ENCODE measurements around the gene MICAL3.

DNA sequence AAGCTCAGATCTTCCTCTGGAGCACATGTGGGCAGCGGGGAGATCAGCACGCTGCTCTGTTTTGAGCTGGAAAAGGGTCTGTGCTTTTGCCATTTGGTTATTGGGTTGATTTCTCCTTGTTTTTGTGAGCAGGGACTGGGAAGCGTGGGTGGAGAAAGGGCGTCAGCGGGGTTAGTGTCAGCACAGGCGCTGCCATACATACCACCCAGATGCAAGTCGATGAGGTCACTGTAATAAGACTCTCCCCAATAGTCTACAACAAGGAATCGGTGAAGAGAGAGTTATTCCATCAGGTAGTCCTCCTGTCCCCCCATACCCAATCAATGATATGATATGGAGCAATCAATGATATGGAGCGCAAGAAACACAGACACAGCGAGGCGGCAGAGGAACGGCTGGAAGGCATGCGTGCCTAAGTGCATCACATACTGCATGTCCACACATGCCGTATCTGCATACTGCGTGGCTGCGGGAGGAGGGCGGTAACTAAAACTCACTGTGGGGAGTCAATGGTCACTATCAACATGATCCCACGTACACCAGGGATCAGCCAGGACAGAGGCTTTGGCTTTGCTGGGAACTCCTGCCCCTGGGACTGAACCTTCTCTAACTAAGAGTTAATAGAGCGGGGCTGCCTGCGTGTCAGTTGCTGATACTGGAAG, 220.6 kb downstream of the MICAL3 start:
- TF ChIP-seq POLR2AphosphoS5 (IDR thresholded peaks at IDR 0.05; ENCODE audit: low read depth, low read length) (no peak), SIN3A (IDR thresholded peaks at IDR 0.05; ENCODE audit: borderline replicate concordance, insufficient read depth, low read depth, low read length) (no peak)
- TF ChIP-seq, protein P1, sequence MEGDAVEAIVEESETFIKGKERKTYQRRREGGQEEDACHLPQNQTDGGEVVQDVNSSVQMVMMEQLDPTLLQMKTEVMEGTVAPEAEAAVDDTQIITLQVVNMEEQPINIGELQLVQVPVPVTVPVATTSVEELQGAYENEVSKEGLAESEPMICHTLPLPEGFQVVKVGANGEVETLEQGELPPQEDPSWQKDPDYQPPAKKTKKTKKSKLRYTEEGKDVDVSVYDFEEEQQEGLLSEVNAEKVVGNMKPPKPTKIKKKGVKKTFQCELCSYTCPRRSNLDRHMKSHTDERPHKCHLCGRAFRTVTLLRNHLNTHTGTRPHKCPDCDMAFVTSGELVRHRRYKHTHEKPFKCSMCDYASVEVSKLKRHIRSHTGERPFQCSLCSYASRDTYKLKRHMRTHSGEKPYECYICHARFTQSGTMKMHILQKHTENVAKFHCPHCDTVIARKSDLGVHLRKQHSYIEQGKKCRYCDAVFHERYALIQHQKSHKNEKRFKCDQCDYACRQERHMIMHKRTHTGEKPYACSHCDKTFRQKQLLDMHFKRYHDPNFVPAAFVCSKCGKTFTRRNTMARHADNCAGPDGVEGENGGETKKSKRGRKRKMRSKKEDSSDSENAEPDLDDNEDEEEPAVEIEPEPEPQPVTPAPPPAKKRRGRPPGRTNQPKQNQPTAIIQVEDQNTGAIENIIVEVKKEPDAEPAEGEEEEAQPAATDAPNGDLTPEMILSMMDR (IDR thresholded peaks at IDR 0.05): no peak
- TF ChIP-seq, protein P2, sequence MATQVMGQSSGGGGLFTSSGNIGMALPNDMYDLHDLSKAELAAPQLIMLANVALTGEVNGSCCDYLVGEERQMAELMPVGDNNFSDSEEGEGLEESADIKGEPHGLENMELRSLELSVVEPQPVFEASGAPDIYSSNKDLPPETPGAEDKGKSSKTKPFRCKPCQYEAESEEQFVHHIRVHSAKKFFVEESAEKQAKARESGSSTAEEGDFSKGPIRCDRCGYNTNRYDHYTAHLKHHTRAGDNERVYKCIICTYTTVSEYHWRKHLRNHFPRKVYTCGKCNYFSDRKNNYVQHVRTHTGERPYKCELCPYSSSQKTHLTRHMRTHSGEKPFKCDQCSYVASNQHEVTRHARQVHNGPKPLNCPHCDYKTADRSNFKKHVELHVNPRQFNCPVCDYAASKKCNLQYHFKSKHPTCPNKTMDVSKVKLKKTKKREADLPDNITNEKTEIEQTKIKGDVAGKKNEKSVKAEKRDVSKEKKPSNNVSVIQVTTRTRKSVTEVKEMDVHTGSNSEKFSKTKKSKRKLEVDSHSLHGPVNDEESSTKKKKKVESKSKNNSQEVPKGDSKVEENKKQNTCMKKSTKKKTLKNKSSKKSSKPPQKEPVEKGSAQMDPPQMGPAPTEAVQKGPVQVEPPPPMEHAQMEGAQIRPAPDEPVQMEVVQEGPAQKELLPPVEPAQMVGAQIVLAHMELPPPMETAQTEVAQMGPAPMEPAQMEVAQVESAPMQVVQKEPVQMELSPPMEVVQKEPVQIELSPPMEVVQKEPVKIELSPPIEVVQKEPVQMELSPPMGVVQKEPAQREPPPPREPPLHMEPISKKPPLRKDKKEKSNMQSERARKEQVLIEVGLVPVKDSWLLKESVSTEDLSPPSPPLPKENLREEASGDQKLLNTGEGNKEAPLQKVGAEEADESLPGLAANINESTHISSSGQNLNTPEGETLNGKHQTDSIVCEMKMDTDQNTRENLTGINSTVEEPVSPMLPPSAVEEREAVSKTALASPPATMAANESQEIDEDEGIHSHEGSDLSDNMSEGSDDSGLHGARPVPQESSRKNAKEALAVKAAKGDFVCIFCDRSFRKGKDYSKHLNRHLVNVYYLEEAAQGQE (IDR thresholded peaks at IDR 0.05; ENCODE audit: insufficient read depth in 1 of 2, low read depth in 2 of 2, low read length in 1 of 2): no peak

All from Panc1 (cell line).